HTERT RPE-1 (cell line): ENCODE measurements around the gene DCAF8L2.
"Not testable (repeated sequence)": the region's sequence is repeated elsewhere in the genome, so short reads cannot be mapped to it uniquely, and the experiment has no call there.

Experiments used
- in situ Hi-C: fragments of 300-500 bp; cut with MboI; formaldehyde crosslinking; loops from 4 replicates; pipeline ENCODE4 v1.14.3; 2020; ENCODE audit warnings: low sequenced_read_pairs

Gene DCAF8L2

GRCh38 chrX:27675493-27675892, 85.3 kb downstream of the DCAF8L2 start:
- in situ Hi-C loops, result no loop called here

GRCh38 chrX:27679281-27679680, 89.1 kb downstream of the DCAF8L2 start:
- in situ Hi-C loops, result no loop called here

GRCh38 chrX:27680726-27681125, 90.6 kb downstream of the DCAF8L2 start:
- in situ Hi-C loops, result no loop called here

DNA sequence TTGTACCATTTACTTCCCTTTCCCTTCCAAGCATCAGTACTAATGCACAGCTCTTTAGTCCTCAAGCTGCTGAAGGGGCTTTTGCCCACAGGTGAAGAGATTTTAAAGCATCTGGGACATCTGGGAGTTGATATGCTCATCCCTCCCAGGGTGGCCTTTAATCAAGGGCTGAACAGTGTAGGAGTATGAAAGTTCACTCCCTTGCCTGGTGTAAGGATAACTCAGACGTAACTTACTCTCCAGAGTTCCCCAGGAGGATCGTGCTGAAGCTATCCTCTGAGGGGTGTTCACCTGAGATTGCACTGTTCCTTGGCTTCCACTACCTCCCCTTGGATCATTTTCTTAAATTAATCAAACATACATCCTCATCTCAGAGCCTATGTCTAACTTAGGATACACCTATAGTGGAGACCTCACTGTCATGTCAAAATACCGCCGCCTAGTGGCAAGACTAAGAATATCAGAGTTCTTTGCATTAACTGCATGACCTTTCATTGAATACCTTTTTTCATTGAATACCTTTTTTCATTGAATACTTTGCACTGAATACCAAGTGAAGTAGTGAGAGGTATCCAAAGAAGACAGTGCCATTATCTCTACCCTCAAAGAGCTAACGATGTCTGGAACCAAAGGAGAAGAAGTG, 93.5 kb downstream of the DCAF8L2 start:
- in situ Hi-C loops, result not testable (repeated sequence)

- in situ Hi-C loops, result no loop called here
Observed at GRCh38 chrX:27694667-27695066, 104.5 kb downstream of the DCAF8L2 start.

GRCh38 chrX:27706526-27706925, 116.4 kb downstream of the DCAF8L2 start:
- in situ Hi-C loops, result no loop called here

DNA sequence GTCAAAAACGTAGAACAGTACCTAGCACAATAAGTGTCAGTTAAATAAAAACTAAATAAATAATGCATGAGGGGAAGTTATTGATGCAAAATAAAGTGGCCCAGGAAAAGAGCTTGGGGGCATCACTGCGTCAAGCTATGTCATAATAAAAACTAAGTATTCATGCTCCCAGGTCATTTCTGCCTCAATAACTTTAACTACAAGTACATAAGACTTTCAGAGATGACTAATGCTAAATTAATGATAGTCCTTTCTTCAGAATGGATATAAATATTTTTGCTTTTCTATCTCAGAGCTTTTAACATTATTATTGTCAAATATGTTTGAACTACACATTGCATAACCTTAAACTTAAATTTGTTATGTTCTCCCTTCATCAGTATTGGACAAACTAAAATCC, 125.5 kb downstream of the DCAF8L2 start:
- in situ Hi-C loops, result no loop called here

GRCh38 chrX:27728291-27728690, 138.1 kb downstream of the DCAF8L2 start:
- in situ Hi-C loops, result no loop called here

DNA sequence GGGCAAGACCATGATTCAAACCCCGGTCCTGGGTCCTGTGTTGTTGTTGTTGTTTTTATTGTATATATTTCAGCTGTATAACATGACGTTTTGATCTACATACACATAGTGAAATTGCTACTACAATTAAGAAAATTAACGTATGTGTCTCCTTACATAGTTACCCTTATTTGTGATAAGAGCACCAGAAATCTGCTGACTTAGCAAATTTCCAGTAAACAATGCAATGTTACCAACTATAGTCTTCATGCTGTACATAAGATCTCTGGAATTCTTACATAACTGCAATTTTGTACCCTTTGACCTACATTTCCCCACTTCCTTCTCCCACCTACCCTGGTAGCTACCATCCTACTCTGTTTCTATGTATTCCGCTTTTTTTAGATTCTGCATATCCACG, 141.8 kb downstream of the DCAF8L2 start:
- in situ Hi-C loops, result no loop called here

GRCh38 chrX:27735914-27736313, 145.8 kb downstream of the DCAF8L2 start:
- in situ Hi-C loops, result no loop called here

DNA sequence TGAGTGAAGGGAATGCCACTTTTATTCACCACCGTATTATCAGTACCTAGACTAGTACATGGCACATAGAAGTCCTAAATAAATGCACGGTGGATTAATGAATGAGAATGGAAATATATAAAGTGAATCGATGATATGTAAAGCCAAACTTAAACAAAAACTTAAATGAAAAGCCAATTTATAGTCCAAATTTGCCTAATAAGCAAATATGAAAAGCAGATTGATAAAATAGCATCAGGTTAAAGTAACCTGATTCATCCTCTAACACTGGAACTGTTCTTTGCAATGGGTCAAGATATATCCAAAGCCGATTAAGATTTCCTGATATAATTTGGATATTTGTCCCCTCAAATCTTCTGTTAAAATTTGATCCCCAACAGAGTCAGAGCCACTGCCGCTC, 150.8 kb downstream of the DCAF8L2 start:
- in situ Hi-C loops, result no loop called here

- in situ Hi-C loops, result not testable (repeated sequence)
Observed at GRCh38 chrX:27743521-27743920, 153.4 kb downstream of the DCAF8L2 start.

DNA sequence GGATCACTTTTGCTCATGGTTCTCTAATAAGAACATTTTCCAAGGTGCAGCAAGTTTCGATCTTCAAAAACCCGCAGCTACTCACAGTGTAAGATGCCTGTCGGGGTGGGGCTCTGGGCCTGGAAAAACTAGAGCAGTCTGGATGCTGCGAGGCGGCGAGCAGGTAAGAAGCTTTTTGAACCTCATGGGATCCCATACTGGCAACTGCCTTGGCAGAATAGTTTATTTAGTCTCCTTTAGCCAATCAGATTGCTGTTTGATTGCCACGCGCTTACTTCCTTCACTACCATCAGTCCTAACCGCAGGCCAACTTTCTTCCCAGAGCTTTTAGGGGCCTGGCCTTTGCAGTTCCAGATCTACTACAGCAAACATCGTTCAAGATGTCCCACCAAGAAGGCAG, 156.4 kb downstream of the DCAF8L2 start:
- in situ Hi-C loops, result no loop called here

- in situ Hi-C loops, result not testable (repeated sequence)
Observed at GRCh38 chrX:27750298-27750697, 160.2 kb downstream of the DCAF8L2 start.

- in situ Hi-C loops, result no loop called here
Observed at GRCh38 chrX:27751976-27752375, 161.8 kb downstream of the DCAF8L2 start.

DNA sequence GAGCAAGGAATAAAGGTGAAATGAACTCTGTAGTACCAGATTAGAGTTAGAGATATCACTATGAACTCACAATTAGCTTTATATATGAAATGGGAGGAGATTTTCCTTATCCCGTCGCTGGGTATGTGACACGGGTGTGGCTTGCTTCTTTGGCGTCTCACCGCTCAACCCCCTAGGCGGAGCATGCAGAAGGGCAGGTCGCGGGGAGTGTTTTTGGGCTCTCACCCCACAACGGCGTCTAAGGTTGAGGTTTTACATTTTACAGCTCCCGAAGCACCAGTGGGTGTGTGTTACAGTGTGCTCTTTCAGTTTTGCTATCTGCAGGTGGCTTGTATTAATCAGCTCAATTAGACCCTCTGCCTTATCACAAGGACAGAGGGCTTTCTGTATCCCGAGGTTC, 175.6 kb downstream of the DCAF8L2 start:
- in situ Hi-C loops, result no loop called here

DNA sequence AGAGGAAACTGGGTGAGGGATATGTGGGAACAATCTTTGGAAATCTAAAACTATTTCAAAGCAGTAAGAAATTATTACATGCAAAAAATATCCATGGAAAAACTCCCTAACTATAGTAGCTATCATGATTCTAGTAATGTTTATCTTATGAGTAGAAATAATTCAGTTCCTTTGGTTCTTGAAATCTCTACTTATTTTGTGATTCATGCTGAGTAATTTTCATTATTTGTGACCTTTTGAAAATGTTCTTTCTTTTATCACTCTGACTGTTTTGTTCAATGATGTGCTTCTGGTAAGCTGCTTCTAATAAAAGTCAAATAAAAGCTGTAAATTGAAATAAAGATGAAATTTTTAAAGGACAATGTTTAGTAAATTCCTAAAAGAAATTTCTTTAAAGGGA, 177.2 kb downstream of the DCAF8L2 start:
- in situ Hi-C loops, result no loop called here

- in situ Hi-C loops, result no loop called here
Observed at GRCh38 chrX:27775984-27776383, 185.8 kb downstream of the DCAF8L2 start.

GRCh38 chrX:27796640-27797257, 206.6 kb downstream of the DCAF8L2 start:
- in situ Hi-C loops, result no loop called here

GRCh38 chrX:27797575-27797974, 207.4 kb downstream of the DCAF8L2 start:
- in situ Hi-C loops, result no loop called here
